ENCODE results near the gene ULK4. TPM values are rescaled to one million over a fixed set of nuclear protein-coding genes. Genes with fewer than 3 reads are reported as not detected.

ULK4 gene
- polyA plus RNA-seq, 1 of the 3 experiments (the other 2 are of a cell fraction) = 6.2 TPM

DNA sequence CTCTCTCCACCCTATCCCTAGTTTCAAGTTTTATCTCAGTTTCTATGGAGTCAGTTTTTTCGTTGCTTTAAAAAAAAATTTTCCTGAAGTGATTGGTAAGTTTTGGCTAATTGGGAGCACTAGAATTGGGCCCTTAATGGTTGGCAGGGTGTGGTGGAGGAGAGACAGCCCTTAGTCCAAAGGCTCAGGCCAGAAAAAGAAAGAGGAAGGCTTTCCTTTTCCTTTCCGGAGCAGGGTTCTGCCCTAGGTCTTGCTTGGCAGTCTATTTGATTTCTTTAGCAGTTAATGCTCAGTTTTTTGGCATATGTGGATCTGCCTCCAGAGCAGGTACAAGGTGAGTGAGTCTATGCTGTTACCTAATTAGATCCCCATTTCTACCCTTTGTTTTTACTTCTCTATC lies 739.9 kb downstream of the ULK4 start (continued):
- TF ChIP-seq, protein P1, sequence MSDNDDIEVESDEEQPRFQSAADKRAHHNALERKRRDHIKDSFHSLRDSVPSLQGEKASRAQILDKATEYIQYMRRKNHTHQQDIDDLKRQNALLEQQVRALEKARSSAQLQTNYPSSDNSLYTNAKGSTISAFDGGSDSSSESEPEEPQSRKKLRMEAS (IDR thresholded peaks at IDR 0.05; ENCODE audit: low read depth) = no peak
- TF ChIP-seq CHD2 (IDR thresholded peaks at IDR 0.05; ENCODE audit: low read length, partially characterized antibody) = no peak
- TF ChIP-seq EP300 (IDR thresholded peaks at IDR 0.05; ENCODE audit: borderline replicate concordance in 1 of 2, low read depth in 1 of 2, low read length in 1 of 2) = no peak

DNA sequence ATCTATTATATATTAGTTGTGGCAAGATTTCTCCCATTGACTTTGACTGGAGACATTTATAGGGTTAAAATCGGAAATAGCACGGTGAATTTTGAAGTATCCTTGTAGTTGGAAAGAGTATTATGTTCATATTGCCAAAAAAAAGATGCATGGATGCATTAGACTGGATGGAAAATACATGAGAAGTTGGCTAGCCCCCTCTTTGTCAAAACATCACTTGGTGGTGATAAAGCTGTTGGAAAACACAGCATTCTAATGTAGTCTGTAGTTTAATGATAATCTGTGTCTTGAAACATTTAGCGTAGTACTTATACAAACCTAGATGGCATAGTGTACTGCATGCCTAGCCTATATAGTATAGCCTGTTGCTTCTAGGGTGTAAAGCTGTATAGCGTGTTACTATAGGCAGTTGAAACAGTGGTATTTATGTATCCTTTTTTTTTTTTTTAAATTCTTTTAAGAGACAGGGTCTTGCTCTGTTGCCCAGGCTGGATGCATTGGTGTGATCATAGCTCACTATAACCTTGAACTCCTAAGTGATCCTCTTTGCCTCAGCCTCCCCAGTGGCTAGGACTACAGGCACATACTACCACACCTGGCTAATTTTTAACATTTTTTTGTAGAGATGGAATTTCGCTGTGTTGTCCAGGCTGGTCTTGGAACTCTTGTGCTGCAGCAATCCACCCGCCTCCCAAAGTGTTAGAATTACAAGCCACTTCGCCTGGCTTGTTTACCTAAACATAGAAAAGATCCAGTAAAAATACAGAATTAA lies 740.8 kb downstream of the ULK4 start:
- DNase-seq = no peak
- 96% methylated on average over 7 of the region's 7 CpGs for WGBS (ENCODE audit: low lambda C conversion rate)
- Histone ChIP-seq H3K9ac (no peak overlapping the region), H3F3A (replicated peaks; ENCODE audit: insufficient read depth) (peaks cover 12% of the 10 kb centered on the region), H3K9me3 (no peaks in the 10 kb centered on the region), H2AFZ (ENCODE audit: low read depth) (no peak overlapping the region), H3K36me3 (replicated peaks in 1 of 2; ENCODE audit: control insufficient read depth in 1 of 2, insufficient read depth in 2 of 2, low read length in 1 of 2) (peaks cover 17 to 20% of the 10 kb centered on the region in 2 experiments), H3K4me2 (no peak overlapping the region), H3K79me2 (ENCODE audit: insufficient read depth) (peaks cover 97% of the 10 kb centered on the region), H3K27me3 (ENCODE audit: insufficient read depth) (no peaks in the 10 kb centered on the region), H4K20me1 (ENCODE audit: insufficient read depth) (peaks cover 95% of the 10 kb centered on the region), H3K4me1 (ENCODE audit: control insufficient read depth in 1 of 2, insufficient read depth in 2 of 2, low read depth in 1 of 2, low read length in 1 of 2) (peaks cover 9 to 10% of the 10 kb centered on the region in 2 experiments), H3K4me3 (ENCODE audit: low read depth in 2 of 2, low read length in 1 of 2) (no peak overlapping the region), H3K9me2 (no peaks in the 10 kb centered on the region), H3K27ac (ENCODE audit: low read depth in 2 of 2, low read length in 1 of 2) (no peak overlapping the region)
- ChIA-PET POLR2A (interaction anchor here (0.6 kb wide), 1 partner anchor 654 kb away, joined by 3 read pairs; no protein-coding TSS in a partner anchor), CTCF (no interaction called here)
- TF ChIP-seq REST (IDR thresholded peaks at IDR 0.05; ENCODE audit: low read depth, low read length) = no peak
- TF ChIP-seq YY1 (IDR thresholded peaks at IDR 0.05; ENCODE audit: low read depth) = no peak
- no peak for TF ChIP-seq NFIC (IDR thresholded peaks at IDR 0.05; ENCODE audit: borderline replicate concordance)
- no peak for TF ChIP-seq MEF2A (IDR thresholded peaks at IDR 0.05; ENCODE audit: borderline replicate concordance, low read depth)
- TF ChIP-seq MXI1 (IDR thresholded peaks at IDR 0.05; ENCODE audit: low read depth, low read length) = no peak
- TF ChIP-seq EP300 (IDR thresholded peaks at IDR 0.05; ENCODE audit: borderline replicate concordance in 1 of 2, low read depth in 1 of 2, low read length in 1 of 2) = no peak
- TF ChIP-seq SMC3 (IDR thresholded peaks at IDR 0.05; ENCODE audit: low read depth, low read length) = no peak
- no peak for TF ChIP-seq RCOR1 (IDR thresholded peaks at IDR 0.05; ENCODE audit: low read length)
- no peak for TF ChIP-seq NRF1 (IDR thresholded peaks at IDR 0.05; ENCODE audit: low read depth, low read length)
- no peak for TF ChIP-seq USF1 (IDR thresholded peaks at IDR 0.05; ENCODE audit: borderline replicate concordance, low read depth)
